ENCODE measurements around the gene UGT2A1. TPM values are rescaled to one million over a fixed set of nuclear protein-coding genes. Genes with fewer than 3 reads are reported as not detected.

UGT2A1 gene
- total RNA-seq, 1 donor from 2014 or later: not detected

GRCh38 chr4:69594382-69594781, 58.7 kb downstream of the UGT2A1 start:
- Mint-ChIP-seq H3K4me3 (ENCODE audit: unreplicated experiment) (no peak overlapping the region), H3K9me3 (ENCODE audit: low read depth) (no peaks in the 10 kb centered on the region), H3K4me1 (ENCODE audit: low read depth) (no peaks in the 10 kb centered on the region), H3K36me3 (ENCODE audit: low read depth) (no peaks in the 10 kb centered on the region), H3K27ac (ENCODE audit: unreplicated experiment) (no peak overlapping the region), H3K27me3 (ENCODE audit: low read depth) (peaks cover 4% of the 10 kb centered on the region)
- no peak for TF ChIP-seq CTCF (IDR thresholded peaks at IDR 0.05)
- DNase-seq (ENCODE audit: low spot score): no peak

GRCh38 chr4:69591364-69591763, 61.7 kb downstream of the UGT2A1 start:
- Mint-ChIP-seq H3K27me3 (ENCODE audit: low read depth) (peaks cover 4% of the 10 kb centered on the region), H3K36me3 (ENCODE audit: low read depth) (no peaks in the 10 kb centered on the region), H3K27ac (ENCODE audit: unreplicated experiment) (no peak overlapping the region), H3K4me1 (ENCODE audit: low read depth) (no peaks in the 10 kb centered on the region), H3K9me3 (ENCODE audit: low read depth) (peaks cover 7% of the 10 kb centered on the region), H3K4me3 (ENCODE audit: unreplicated experiment) (no peak overlapping the region)
- no peak for TF ChIP-seq CTCF (IDR thresholded peaks at IDR 0.05)
- DNase-seq (ENCODE audit: low spot score): no peak

GRCh38 chr4:69589884-69590283, 63.2 kb downstream of the UGT2A1 start:
- DNase-seq (ENCODE audit: low spot score): no peak

GRCh38 chr4:69584135-69584534, 68.9 kb downstream of the UGT2A1 start:
- H3K9me3 Mint-ChIP-seq (ENCODE audit: low read depth): peaks cover 7% of the 10 kb centered on the region
- DNase-seq (ENCODE audit: low spot score): no peak
- no peak overlapping the region for H3K4me3 Mint-ChIP-seq (ENCODE audit: unreplicated experiment)
- no peaks in the 10 kb centered on the region for H3K4me1 Mint-ChIP-seq (ENCODE audit: low read depth)
- peaks cover 5% of the 10 kb centered on the region for H3K27me3 Mint-ChIP-seq (ENCODE audit: low read depth)
- no peaks in the 10 kb centered on the region for H3K36me3 Mint-ChIP-seq (ENCODE audit: low read depth)
- no peak for TF ChIP-seq CTCF (IDR thresholded peaks at IDR 0.05)
- H3K27ac Mint-ChIP-seq (ENCODE audit: unreplicated experiment): no peak overlapping the region

More at GRCh38 chr4:69589884-69590283, 63.2 kb downstream of the UGT2A1 start:
- Mint-ChIP-seq H3K27ac (ENCODE audit: unreplicated experiment) (no peak overlapping the region), H3K27me3 (ENCODE audit: low read depth) (peaks cover 7% of the 10 kb centered on the region), H3K36me3 (ENCODE audit: low read depth) (no peaks in the 10 kb centered on the region), H3K4me1 (ENCODE audit: low read depth) (no peaks in the 10 kb centered on the region), H3K4me3 (ENCODE audit: unreplicated experiment) (no peak overlapping the region), H3K9me3 (ENCODE audit: low read depth) (peaks cover 7% of the 10 kb centered on the region)
- no peak for TF ChIP-seq CTCF (IDR thresholded peaks at IDR 0.05)

GRCh38 chr4:69583543-69583942, 69.5 kb downstream of the UGT2A1 start:
- H3K27me3 Mint-ChIP-seq (ENCODE audit: low read depth): peaks cover 5% of the 10 kb centered on the region
- H3K36me3 Mint-ChIP-seq (ENCODE audit: low read depth): no peaks in the 10 kb centered on the region
- no peak for DNase-seq (ENCODE audit: low spot score)
- H3K4me3 Mint-ChIP-seq (ENCODE audit: unreplicated experiment): no peak overlapping the region
- H3K27ac Mint-ChIP-seq (ENCODE audit: unreplicated experiment): no peak overlapping the region
- no peaks in the 10 kb centered on the region for H3K4me1 Mint-ChIP-seq (ENCODE audit: low read depth)
- no peak for TF ChIP-seq CTCF (IDR thresholded peaks at IDR 0.05)
- peaks cover 7% of the 10 kb centered on the region for H3K9me3 Mint-ChIP-seq (ENCODE audit: low read depth)
